HepG2 (cell line): ENCODE data around the gene LIME1.

ENCODE experiments used
- POLR2A ChIP-seq, 2 experiments: IDR thresholded peaks; 2 replicates each; pipeline ENCODE4 v1.6.1; 2011; ENCODE audit warnings: low read depth in 2 of 2, low read length in 2 of 2, mild to moderate bottlenecking in 1 of 2, moderate library complexity in 1 of 2; ENCODE audit not compliant: insufficient read depth in 1 of 2
- ZNF547 ChIP-seq: sonication (generic); formaldehyde crosslinking; IDR thresholded peaks from 2 replicates; pipeline ENCODE4 v1.5.1; 2020; ENCODE audit warnings: mild to moderate bottlenecking, missing genetic modification reagents

- TF ChIP-seq POLR2A (IDR thresholded peaks at IDR 0.05; ENCODE audit: insufficient read depth in 1 of 2, low read depth in 2 of 2, low read length in 2 of 2) (no peak), ZNF547 (no peak)
Measured at GRCh38 chr20:63785691-63786131, 49.2 kb downstream of the LIME1 start.
